NCI-H774 (cell line): ENCODE measurements around the gene KHK.
A peak's percentile ranks its signal among the peaks of the same experiment; 100 is the strongest.

Experiments
- DNase-seq: peaks from one replicate; lab custom pipeline; 2025; lab: John Stamatoyannopoulos, UW

The KHK gene

GRCh38 chr2:27081984-27082772 is 4.4 kb upstream of the KHK start:
- no peak for DNase-seq

GRCh38 chr2:27082773-27083409 is 3.7 kb upstream of the KHK start:
- no peak for DNase-seq

- DNase-seq = no peak
Observed at GRCh38 chr2:27083410-27084296, 2.9 kb upstream of the KHK start.

GRCh38 chr2:27084297-27085061 is 2.1 kb upstream of the KHK start:
- no peak for DNase-seq

GRCh38 chr2:27085062-27085672 is 1.4 kb upstream of the KHK start:
- no peak for DNase-seq

GRCh38 chr2:27085673-27086089 is 891 bp upstream of the KHK start:
- DNase-seq = peak; percentile 6

GRCh38 chr2:27086090-27086723 is 365 bp upstream of the KHK start:
- peak; percentile 91 for DNase-seq

GRCh38 chr2:27087823-27088410 is 1.3 kb downstream of the KHK start:
- no peak for DNase-seq

GRCh38 chr2:27088634-27089033 is 2.1 kb downstream of the KHK start:
- DNase-seq = no peak

GRCh38 chr2:27089111-27089954 is 2.8 kb downstream of the KHK start:
- DNase-seq = no peak

GRCh38 chr2:27091746-27092695 is 5.4 kb downstream of the KHK start:
- DNase-seq = no peak

- DNase-seq = no peak
Observed at GRCh38 chr2:27092696-27093429, 6.3 kb downstream of the KHK start.

- no peak for DNase-seq
Observed at GRCh38 chr2:27093430-27094352, 7.1 kb downstream of the KHK start.

- no peak for DNase-seq
Observed at GRCh38 chr2:27094353-27094984, 7.9 kb downstream of the KHK start.

GRCh38 chr2:27095427-27095744 is 8.8 kb downstream of the KHK start:
- DNase-seq = no peak
